ENCODE results near the gene BEND7.
"Not testable (repeated sequence)": the region's sequence is repeated elsewhere in the genome, so short reads cannot be mapped to it uniquely, and the experiment has no call there.

BEND7 gene, protein sequence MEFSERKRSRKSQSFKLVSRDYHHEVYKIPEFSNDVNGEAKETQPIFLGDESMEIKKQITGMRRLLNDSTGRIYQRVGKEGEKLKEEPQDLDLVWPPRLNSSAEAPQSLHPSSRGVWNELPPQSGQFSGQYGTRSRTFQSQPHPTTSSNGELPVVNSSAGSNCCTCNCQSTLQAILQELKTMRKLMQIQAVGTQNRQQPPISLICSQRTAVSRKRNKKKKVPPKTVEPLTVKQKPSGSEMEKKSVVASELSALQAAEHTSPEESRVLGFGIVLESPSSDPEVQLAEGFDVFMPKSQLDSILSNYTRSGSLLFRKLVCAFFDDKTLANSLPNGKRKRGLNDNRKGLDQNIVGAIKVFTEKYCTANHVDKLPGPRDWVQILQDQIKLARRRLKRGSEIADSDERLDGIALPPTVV

DNA sequence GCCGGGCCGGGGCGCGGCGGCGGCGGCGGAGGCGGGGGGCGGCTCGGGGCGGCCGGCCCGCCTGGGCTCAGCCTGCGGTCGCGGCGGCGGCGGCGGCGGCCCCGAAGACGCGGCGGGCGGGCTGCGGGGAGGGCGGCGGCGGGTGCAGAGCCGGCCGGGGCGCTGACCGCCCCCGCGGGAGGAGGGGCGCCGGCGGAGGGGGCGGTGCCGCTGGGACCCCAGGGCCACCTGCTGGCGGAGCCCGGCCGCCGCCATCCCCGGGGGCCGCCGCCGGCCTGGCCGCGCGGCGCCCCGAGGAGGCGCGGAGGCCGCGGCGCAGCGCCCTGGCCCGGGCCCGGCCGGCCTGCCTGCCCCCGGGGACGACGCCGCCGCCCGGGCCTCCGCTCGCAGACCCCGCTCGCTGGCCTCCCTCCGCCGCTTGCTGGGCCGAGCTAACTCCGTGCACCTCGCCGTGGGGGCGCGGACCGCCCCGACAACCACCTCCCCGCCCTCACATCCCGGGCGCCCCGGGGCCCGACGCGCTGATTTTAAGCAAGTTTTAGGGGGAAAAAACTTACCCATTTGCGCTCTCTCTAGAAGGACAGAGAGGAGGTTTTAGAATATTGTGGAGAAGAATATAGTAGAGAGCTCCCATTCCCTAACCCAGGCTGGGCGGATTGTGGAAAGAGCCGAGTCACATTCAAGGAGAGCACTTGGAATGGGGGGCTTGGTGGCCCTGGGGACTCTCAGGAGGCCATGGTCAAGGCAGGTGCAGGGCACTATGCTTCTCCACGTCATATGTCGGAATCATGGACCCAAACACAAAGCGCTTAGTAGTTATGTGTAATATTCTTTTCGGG, at the start of gene BEND7:
Gene BEND7 (minus strand): TSS at position 140 of the 839 bp plus-strand sequence. CDS start 481 bp downstream, outside the sequence.
- peak; percentile 25 for DNase-seq

DNA sequence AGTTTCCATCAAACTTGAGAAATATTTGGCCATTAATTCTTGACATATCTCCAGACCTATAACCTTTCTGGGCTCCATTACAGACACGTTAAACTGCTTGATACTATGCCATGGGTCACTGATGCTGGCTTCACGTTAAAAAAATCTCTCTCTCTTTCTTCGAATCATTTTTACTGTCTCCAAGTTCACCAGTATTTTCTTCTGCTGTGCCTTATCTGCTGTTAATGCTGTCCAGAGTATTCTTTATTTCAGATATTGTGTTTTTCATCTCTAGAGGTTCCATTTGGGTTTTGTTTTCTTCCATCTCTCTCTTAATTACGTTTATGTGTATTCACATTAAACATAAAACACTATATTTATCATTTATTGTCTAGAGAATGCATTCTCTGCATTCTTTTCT, 45.1 kb upstream of the BEND7 start:
- DNase-seq: no peak

DNA sequence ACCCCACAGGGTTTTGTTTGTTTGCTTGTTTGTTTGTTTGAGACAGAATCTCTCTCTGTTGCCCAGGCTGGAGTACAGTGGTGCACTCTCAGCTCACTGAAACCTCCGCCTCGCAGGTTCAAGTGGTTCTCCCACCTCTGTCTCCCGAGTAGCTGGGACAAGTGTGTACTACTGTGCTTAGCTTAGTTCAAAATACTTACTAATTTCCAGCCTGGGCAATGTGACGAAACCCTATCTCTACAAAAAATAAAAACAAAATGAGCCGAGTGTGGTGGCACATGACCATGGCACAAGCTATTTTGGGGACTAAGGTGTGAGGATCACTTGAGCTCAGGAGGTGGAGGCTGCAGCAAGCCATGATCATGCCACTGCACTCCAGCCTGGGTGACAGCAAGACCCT, 42.7 kb upstream of the BEND7 start:
- DNase-seq: no peak

DNA sequence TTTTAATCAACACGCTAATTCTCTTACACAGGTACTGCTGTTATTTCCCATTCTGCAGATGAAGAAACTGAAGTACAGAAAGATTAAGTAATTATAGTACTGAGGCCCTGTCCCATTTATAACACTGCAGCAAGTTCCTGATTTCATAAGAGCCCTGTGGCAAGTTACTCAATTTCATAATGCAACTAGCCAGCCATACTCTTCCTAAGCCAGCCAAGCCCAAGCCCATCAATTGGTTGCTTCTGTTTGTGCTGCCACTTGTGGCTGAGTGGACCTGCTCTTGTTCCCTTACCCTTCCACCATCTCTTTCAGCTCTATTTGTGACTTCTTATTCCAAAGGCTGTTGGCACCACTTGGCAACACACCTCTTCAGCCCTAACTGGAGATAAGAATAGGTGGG, 38.2 kb upstream of the BEND7 start:
- no peak for DNase-seq

DNA sequence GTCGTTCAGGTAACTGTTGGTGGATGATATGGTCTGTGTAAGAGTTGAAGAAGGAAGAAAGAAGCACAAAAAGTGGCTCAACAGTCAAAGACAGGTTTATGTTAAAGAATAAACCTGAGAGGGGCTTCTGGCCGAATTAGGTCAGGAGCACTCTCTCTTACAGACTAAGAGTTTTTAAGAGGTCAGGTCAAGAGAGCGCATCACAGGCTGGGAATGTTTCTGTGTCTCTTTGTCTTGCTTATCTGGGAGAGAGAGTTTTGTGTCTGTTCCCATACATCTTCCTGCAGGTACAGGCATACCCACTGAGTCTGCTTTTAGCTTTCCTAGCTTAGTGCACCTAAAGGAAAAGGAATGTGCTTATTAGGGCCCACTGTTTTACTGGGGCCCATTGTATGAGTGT, 35.8 kb upstream of the BEND7 start:
- DNase-seq: no peak

DNA sequence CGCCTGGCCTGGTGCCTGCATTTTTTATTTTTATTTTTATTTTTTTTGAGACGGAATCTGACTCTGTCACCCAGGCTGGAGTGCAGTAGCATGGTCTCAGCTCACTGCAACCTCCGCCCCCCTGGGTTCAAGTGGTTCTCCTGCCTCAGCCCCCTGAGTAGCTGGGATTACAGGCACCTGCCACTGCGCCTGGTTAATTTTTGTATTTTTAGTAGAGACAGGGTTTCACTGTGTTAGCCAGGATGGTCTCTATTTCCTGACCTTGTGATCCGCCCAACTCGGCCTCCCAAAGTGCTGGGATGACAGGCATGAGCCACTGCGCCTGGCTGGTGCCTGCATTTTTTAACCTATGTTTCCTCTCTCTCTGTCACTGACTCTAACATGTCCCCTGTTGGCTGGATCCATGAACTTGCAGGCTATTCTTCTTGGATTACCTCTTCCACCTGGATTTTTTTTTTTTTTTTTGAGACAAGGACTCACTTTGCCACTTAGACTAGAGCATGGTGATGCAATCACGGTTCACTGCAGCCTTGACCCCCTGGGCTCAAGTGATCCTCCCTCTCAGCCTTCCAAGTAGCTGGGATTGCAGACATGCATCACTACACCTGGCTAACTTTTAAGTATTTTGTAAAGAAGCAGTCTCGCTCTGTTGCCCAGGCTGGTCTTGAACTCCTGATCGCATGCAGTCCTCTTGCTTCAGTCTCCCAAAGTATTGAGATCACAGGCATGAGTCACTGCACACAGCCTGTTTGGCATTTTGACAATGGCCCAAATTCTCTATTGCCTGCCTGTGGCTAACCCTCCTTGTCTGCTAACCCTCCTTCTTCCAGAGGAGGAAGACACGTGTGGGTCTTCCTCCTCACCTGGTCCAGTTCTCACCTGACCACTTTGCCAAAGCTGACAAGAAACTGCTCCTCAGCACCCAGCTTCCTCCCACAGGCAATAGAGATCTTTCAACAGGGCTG, 34.9 kb upstream of the BEND7 start:
- no peak for DNase-seq

DNA sequence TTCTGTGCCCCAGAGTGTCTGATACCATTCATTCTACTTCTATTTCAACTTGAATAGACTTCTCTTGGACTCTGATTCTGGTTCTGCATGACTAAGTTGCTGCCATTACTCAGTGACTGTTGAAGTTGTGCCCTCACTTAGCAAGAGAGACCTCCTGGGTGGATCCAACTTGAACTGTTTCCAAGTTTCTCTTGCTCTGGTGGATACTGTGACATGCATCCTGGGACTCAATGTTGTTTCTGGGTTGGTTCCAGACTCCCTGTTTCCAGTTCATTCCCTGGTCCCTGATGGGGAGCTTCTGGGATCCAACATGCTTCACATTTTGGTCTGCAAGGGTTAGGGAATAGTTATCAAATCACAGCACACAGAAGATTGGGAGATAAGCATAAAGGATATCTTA, 31.8 kb upstream of the BEND7 start:
- peak; percentile 43 for DNase-seq

DNA sequence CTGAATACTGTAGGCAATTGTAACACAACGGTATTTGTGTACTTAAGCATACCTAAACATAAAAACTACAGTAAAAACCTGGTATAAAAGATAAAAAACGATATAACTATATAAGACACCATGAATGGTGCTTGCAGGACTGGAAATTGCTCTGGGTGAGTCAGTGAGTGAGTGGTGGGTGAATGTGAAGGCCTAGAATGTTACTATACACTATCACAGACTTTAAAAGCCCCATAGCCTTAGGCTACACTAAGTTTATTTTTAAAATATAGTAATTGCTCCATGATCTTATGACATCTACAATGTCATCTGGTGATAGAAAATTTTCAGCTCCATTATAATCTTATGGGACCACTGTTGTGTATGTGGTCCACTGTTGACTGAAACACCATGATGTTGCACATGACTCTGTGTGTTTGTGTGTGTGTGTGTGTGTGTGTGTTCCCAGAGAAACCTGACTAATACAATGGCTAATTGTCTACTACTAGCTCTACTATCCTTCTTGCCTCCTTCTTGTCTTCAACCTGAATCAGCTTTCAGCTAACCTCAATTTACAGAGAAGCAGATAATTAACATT, 30.4 kb upstream of the BEND7 start:
- DNase-seq: no peak

DNA sequence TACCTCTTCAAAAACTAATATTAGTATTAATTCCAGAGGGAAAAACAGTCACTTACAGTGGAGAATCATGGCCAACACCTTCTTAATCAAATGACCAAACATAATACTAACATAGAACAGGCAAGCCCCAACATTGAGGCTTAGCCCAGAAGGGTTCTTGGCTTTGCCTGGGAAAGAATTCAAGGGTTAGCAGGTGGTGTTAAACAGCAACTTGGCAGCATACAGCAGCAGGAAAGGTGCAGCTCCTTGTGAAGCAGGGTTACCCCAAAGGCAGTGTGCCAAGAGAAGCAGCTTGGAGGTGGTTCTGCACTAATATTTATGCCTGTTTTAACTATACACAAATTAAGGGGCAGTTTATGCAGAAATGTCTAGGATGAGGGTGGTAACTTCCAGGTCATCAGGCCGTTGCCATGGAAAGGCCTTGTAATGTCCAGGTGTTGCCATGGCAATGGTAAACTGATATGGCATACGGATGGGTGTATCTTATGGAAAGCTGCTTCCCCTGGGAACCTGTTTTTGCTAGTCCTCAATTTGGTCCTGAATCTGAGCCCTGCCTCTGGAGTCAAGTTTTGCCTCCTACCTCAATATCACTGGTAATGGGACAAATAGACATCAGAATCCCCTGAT, 27.2 kb upstream of the BEND7 start:
- DNase-seq: no peak

DNA sequence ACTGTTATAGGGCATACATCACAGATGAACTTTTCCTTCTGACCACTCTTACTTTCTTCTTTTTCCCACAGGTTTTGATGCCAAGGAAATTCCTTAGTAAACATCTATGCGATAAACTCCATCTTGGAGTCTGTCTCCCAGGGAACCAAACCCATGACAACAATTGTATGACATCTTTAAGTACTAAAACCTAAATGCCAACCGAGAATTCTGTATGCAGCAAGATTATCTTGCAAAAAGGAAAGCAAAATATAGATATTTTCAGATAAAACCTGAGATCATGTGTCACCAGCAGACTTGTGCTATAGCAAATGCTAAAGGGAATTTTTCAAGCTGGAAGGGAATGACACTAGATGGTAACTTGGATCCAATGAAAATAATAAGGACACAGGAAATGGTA, 22.0 kb upstream of the BEND7 start:
- no peak for DNase-seq

DNA sequence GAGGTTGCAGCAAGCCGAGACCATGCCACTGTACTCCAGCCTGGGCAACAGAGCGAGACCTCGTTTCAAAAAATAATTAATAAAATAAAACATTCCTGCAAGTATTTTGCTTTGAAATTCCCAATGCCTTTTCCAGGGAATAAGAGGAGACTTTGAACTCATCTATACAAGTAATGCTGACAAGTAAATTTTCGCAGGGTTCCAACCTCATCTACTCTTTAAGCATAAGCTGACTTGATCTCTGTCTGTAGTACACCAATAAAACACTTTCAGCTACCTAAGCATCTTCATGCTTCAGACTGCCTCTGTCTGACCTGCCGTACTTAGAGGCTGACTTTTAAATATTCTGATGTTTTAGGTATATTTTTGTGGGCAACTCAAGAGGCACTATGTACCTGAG, 13.7 kb upstream of the BEND7 start:
- no peak for DNase-seq

DNA sequence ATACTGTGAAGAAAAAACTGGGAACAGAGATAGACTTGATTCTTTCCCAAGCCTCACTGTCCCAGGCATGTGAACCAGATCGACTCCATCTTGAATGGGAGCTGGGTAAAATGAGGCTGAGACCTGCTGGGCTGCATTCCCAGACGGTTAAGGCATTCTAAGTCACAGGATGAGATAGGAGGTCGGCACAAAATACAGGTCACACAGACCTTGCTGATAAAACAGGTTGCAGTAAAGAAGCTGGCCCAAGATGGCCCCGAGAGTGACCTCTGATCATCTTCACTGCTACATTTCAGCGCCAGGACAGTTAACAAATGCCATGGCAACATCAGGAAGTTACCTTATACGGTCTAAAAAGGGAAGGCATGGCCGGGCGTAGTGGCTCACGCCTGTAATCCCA, 9.2 kb upstream of the BEND7 start:
- DNase-seq: not testable (repeated sequence)

DNA sequence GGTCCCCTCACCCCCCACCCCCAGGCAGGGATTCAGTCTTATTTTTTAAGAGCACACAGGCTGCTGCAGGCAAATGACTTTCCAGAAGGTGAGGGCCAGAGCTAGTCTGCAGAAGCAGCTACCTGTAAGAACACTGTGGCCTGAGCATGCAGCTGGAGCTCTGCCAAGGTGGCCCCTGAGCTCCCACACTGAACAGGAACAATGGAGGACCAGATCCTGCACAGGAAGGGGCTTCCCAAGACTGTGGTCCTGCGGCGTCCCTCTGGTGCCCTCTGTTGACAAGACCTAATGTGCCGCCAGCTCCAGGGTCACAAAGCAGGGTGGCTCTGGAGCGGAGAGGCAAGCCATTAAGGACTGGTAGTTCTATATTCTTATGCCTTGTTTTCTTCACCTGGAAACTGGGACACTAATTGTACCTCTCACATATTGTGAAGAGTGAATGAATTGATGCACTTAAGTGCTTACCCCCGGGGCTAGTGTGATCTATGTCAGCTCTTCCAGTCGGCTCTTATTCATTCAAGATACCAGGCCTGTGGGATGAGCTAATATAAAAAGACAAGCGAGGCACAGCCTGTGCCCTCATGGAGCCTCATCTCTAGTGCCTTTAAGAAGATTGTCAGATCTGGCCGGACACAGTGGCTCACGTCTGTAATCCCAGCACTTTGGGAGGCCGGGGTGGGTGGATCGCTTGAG, 8.0 kb upstream of the BEND7 start:
- DNase-seq: peak; percentile 51

DNA sequence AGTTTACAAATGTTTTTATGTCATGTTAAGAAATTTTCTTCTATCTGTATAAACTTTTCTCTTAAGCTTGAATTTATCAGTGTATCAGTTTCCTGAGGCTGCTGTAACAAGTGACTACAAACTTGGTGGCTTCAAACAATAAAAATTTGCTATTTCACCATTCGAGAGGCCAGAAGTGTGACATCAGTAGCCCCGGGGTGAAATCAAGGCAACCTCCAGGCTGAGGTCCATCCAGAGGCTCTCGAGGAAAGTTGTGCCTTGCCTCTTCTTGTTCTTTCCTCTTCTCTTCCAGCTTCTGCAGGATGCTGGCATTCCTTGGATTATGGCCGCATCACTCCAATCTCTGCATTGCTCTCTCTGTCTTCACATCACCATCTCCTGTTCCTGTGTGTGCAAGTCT, 6.5 kb upstream of the BEND7 start:
- DNase-seq: no peak

DNA sequence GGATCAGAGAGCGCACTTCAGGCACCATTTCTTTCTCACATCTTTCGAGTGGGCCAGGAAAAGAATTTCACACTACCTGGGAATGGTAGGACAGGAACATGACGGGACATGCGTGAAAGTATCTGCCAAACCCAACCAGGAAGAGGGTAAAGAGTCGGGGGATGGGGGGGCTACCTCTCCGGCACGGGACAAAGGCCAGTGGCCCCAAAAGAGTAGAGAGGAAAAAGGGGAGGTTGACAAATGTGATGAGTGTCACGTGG, 830 bp upstream of the BEND7 start:
- DNase-seq: no peak

DNA sequence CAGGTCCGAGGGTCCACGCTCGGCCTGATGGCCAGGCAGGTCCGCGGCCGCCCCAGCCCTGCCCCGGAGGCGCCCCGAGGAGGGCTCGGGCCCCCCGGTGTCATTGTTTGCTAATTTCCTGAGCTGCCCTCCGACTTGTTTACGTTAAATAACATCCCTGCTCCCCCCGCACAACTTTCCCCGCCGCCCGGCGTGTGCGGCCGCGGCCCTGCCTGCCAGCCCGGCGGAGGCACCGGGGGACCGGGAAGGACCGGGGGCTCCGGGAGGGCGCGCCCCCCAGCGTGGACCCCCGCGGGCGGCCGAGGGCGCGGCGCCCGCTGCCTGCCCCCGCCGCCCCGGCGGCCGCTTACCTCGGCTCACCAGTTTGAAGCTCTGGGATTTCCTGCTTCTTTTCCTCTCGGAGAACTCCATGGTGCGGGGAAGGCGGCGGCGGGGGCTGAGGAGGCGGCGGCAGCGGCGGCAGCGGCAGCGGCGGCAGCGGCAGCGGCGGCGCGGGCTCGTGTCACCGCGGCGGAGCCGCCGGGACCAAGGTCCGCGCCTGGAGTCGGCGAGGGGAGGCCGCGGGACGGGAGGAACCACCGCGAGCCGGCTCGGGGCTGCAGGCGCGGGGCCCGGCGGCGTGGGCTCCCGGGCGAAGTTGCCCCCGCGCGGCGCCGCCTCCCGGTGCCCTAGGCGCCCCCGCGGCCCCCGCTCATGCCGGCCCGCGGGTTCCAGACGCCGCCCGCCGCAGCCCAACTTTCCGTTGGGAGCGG, 515 bp downstream of the BEND7 start:
- peak; percentile 15 for DNase-seq

DNA sequence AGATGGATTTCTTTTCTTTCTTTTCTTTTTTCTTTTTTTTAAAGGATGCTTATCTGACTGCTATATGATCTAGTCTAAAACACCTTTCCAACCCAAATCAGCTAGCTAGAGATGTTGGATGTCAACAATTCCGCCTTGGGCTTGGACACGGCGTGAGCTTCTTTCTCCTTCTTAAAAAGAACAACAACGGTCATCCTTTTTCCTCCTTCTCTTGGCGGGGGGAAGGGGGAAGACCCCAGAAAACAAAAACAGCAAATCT, 1.0 kb downstream of the BEND7 start:
- no peak for DNase-seq

DNA sequence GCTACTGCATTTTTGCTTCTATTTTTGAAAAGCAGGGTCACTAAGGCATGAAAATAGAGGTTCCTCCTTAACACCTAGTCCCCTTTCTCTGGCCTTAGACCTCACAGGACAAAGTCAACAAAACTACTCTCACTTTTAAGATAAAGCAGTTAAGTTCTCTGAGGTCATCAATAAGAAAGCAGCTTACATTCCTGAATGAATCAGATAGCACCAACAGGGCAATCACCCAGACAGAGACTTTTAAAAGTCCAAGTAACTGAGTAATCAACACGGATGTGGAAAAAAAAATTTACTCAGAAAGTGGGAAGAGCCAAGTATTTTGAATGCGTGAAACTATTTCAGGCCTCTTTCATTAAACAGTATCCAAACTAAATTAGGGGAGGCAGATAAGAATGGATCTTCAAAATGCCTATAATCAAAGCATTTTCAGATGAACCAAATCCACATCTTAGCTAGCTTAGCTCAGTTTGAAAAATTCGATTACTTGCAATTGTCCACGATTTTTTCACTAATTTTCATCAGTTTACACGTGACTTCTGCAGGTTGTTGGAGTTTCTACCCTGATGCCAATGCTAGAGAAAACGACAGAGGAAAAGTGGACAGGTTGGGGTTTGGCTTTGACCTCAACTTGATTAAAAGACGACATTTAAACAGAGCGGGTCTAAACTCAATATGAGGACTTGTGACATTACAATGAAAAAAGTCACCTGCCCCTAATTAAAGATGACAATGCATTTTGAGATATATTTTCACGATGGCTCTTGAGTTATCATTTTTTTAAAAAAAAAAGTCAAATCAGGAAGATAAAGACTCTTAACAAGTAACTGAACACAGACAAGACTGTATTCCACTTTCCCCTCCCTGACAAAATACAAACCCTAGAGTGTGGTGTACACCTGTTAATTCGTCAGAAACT, 1.6 kb downstream of the BEND7 start:
- peak; percentile 86 for DNase-seq

DNA sequence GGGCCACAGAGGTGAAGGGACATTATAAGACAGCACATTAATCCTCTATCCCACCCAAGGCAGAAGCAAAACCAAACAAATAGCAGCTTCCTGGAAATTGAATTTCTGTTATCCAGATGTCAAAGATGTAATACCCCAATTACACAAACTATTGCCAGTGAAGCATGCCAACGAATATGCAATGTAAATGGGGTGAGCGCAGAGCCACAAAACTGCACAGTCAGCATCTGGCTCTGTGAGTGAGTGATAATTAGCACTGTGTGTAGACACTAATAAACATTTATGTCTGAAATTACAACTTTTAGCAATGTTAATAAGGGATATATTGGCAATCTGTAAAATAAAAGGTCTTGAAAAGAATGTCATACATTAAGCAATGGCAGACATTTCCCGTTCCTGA, 3.2 kb downstream of the BEND7 start:
- DNase-seq: no peak

DNA sequence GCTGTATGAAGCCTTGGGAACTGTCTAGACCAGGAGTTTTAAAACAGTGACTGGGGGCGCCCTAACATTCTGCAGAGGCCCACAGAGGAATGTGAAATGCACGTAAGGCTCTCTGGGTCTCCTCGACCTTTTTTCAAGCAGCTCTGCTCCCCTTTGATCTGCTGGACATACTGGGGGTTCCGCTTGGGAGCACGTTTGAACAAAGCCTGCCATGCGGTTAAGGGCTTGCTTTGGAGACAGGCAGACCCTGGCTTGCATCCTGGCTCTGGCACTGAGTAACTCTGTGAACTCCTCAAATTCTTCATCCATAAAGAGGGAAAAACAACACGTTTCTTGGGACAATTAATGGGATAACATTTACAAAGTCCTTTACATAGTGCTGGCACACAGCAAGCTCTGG, 7.8 kb downstream of the BEND7 start:
- DNase-seq: no peak

Data from fibroblast of skin of right biceps (primary cell).